Tibial nerve (tissue), 4 donors: Measurements from ENCODE around the gene NDST1. TPM values are rescaled to one million over a fixed set of nuclear protein-coding genes. Genes with fewer than 3 reads are reported as not detected.
"Not testable (repeated sequence)": the region's sequence is repeated elsewhere in the genome, so short reads cannot be mapped to it uniquely, and the experiment has no call there.

Experiments used
- DNase-seq, 2 donors: peaks; one replicate each; pipeline ENCODE4 v3.0.0-alpha.2; 2019; ENCODE audit warnings: low spot score in 2 of 2
- H3K27ac ChIP-seq, 4 donors: fragments of 200-600 bp; sonication (generic) in 3 of 4; one replicate each; pipeline ENCODE4 v1.5.1; 2017 to 2019; ENCODE audit warnings: mild to moderate bottlenecking in 1 of 4
- H3K27me3 ChIP-seq, 2 donors: fragments of 200-600 bp; sonication (generic) in 1 of 2; one replicate each; pipeline versions ENCODE4 v1.5.1 to v1.6.0; 2017 to 2019
- H3K36me3 ChIP-seq, 3 donors: fragments of 200-600 bp; sonication (generic); one replicate each; pipeline ENCODE4 v1.5.1; 2018 to 2019
- H3K4me1 ChIP-seq, 4 donors: fragments of 200-600 bp; sonication (generic) in 3 of 4; one replicate each; pipeline ENCODE4 v1.5.1; 2017 to 2019
- H3K4me3 ChIP-seq, 4 donors: fragments of 200-600 bp; sonication (generic) in 3 of 4; one replicate each; pipeline ENCODE4 v1.5.1; 2017 to 2019; ENCODE audit warnings: mild to moderate bottlenecking in 1 of 4, moderate library complexity in 1 of 4
- H3K9me3 ChIP-seq, 4 donors: fragments of 200-600 bp; sonication (generic) in 3 of 4; one replicate each; pipeline ENCODE4 v1.5.1; 2017 to 2019
- EP300 ChIP-seq, 2 donors: sonication (generic); formaldehyde crosslinking; IDR thresholded peaks; one replicate each; pipeline ENCODE4 v1.6.1; 2017; ENCODE audit warnings: antibody characterized with exemption in 2 of 2, mild to moderate bottlenecking in 1 of 2
- POLR2A ChIP-seq, 2 donors: fragments of 450-650 bp; IDR thresholded peaks; one replicate each; pipeline ENCODE4 v1.6.1; 2017; ENCODE audit warnings: antibody characterized with exemption in 2 of 2, mild to moderate bottlenecking in 2 of 2, moderate library complexity in 2 of 2
- WGBS, 2 donors: methylation state at CpG; one replicate each; pipeline ENCODE4 v1.1.5; 2018; 5-methylcytosine and 5-hydroxymethylcytosine counted together
- total RNA-seq, 4 donors: library from RNA; depleted of rRNA; stranded (reverse); fragments of >200 nt; gene quantifications; one replicate each; pipeline ENCODE4 v1.1.0, GENCODE V29; 2016
- TF ChIP-seq, protein P1 (sequence below), 5 experiments: fragments of 200-600 bp in 3 of 5; fragments of 450-650 bp in 2 of 5; sonication (generic) in 3 of 5; IDR thresholded peaks; one replicate each; pipeline ENCODE4 v1.5.1; 2016 to 2019; ENCODE audit warnings: antibody characterized with exemption in 5 of 5, mild to moderate bottlenecking in 3 of 5, moderate library complexity in 2 of 5

NDST1 gene
- total RNA-seq, 4 donors from 2014 or later, result 53.2 to 137 (median 104) TPM

- WGBS, 2 donors, result 52 to 58% methylated on average over 6 of the region's 6 CpGs
- no peak for DNase-seq
Observed at GRCh38 chr5:150464554-150465012, 43.3 kb upstream of the NDST1 start.

DNA sequence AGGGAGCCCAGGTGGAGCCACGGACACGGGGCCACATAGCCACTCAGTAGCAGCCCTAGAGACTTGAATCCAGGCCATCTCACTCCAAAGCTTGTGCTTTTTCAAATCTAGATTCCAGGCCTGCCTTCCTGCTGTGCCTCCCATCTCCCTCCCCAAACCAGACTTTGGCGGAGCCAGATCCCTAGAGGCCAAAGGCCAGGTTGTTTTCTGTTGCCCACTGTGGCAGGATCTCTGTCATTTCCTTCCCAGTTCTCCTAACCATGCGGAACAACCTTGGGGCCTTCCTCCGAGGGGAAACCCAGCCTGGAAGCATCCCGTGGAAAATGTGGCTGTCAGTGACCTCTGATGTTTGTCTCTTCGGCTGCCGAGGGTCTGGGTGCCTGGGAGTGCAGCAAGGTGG lies 42.0 kb upstream of the NDST1 start:
- Histone ChIP-seq H3K36me3 (no peaks in the 10 kb centered on the region), H3K9me3 (no peaks in the 10 kb centered on the region), H3K27me3 (no peaks in the 10 kb centered on the region), H3K4me1 (peaks cover 0 to 16% (median 7%) of the 10 kb centered on the region in 4 donors), H3K4me3 (no peak overlapping the region), H3K27ac (peak overlapping the region in 2 of 4 donors; percentile 20 to 63)
- TF ChIP-seq EP300 (IDR thresholded peaks at IDR 0.05) (peak in 1 of 2 donors; percentile 44), POLR2A (IDR thresholded peaks at IDR 0.05) (no peak)
- DNase-seq, result no peak
- WGBS, 2 donors, result 59 to 67% methylated on average over 5 to 7 of the region's 8 CpGs

More at GRCh38 chr5:150464554-150465012, 43.3 kb upstream of the NDST1 start:
- Histone ChIP-seq H3K9me3 (no peaks in the 10 kb centered on the region), H3K4me3 (no peak overlapping the region), H3K27me3 (no peaks in the 10 kb centered on the region), H3K36me3 (no peaks in the 10 kb centered on the region), H3K27ac (peak overlapping the region in 2 of 4 donors; percentile 58 to 63), H3K4me1 (peaks cover 0 to 17% (median 7%) of the 10 kb centered on the region in 4 donors)
- TF ChIP-seq EP300 (IDR thresholded peaks at IDR 0.05) (no peak), POLR2A (IDR thresholded peaks at IDR 0.05) (no peak)
- TF ChIP-seq, protein P1, sequence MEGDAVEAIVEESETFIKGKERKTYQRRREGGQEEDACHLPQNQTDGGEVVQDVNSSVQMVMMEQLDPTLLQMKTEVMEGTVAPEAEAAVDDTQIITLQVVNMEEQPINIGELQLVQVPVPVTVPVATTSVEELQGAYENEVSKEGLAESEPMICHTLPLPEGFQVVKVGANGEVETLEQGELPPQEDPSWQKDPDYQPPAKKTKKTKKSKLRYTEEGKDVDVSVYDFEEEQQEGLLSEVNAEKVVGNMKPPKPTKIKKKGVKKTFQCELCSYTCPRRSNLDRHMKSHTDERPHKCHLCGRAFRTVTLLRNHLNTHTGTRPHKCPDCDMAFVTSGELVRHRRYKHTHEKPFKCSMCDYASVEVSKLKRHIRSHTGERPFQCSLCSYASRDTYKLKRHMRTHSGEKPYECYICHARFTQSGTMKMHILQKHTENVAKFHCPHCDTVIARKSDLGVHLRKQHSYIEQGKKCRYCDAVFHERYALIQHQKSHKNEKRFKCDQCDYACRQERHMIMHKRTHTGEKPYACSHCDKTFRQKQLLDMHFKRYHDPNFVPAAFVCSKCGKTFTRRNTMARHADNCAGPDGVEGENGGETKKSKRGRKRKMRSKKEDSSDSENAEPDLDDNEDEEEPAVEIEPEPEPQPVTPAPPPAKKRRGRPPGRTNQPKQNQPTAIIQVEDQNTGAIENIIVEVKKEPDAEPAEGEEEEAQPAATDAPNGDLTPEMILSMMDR (IDR thresholded peaks at IDR 0.05), result no peak

DNA sequence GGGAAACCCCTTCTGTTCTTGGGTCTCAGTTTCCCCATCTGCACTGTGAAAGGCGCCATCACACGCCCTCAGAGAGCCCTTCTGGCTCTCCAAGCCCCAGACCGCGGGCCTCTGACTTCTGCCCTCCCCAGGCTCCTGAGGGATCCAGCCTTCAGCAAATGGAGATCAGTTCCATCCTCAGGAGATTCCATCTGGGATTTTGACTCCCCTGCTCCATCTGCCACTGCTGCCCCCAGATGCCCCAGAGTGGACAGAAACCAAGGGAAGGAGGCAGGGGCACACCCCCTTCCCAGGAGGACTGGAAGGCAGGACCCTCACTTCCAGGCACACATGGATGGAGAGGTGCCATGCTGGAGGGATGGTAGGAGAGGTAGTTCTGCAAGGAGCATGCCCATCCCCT lies 39.7 kb upstream of the NDST1 start:
- TF ChIP-seq EP300 (IDR thresholded peaks at IDR 0.05) (no peak), POLR2A (IDR thresholded peaks at IDR 0.05) (no peak)
- TF ChIP-seq, protein P1 (IDR thresholded peaks at IDR 0.05), result no peak
- Histone ChIP-seq H3K27me3 (no peaks in the 10 kb centered on the region), H3K4me3 (no peak overlapping the region), H3K4me1 (peaks cover 0 to 26% (median 7%) of the 10 kb centered on the region in 4 donors), H3K27ac (no peak overlapping the region), H3K36me3 (no peaks in the 10 kb centered on the region), H3K9me3 (no peaks in the 10 kb centered on the region)
- 84 to 94% methylated on average over 4 of the region's 4 CpGs for WGBS, 2 donors
- no peak for DNase-seq

DNA sequence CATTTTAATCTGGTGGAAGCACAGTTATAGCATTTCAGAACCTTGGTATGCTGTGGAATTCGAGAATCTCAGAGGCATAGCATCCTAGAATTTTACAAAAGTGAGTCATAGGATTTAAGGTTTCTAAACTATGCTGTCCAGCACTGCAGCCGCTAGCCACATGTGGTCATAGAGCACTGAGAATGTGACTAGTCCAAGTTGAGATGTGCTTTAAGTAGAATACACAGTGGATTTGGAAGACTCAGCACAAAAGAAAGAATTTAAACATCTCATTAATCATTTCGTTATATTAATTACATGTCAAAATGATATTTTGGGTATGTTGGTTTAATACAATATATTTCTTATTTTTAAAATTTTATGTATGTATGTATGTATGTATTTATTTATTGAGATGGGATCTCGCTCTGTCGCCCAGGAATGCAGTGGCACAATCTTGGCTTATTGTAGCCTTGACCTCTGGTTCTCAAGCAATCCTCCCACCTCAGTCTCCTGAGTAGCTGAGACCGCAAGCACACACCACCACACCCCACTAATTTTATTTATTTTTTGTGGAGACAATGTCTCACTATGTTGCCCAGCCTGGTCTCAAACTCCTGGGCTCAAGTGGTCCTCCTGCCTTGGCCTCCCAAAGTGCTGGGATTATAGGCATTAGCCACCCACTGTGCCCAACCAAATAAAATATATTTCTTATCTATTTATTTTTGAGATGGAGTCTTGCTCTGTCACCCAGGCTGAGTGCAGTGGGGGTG lies 38.0 kb upstream of the NDST1 start:
- peaks cover 0 to 18% (median 5%) of the 10 kb centered on the region in 4 donors for H3K4me1 ChIP-seq
- H3K9me3 ChIP-seq, result no peaks in the 10 kb centered on the region
- no peak overlapping the region for H3K27ac ChIP-seq
- H3K27me3 ChIP-seq, result no peaks in the 10 kb centered on the region
- TF ChIP-seq POLR2A (IDR thresholded peaks at IDR 0.05) (no peak), EP300 (IDR thresholded peaks at IDR 0.05) (no peak)
- TF ChIP-seq, protein P1 (IDR thresholded peaks at IDR 0.05), result no peak
- DNase-seq, result no peak
- no peaks in the 10 kb centered on the region for H3K36me3 ChIP-seq
- H3K4me3 ChIP-seq, result no peak overlapping the region
- WGBS, 2 donors, result 46 to 47% methylated on average over 6 of the region's 6 CpGs

DNA sequence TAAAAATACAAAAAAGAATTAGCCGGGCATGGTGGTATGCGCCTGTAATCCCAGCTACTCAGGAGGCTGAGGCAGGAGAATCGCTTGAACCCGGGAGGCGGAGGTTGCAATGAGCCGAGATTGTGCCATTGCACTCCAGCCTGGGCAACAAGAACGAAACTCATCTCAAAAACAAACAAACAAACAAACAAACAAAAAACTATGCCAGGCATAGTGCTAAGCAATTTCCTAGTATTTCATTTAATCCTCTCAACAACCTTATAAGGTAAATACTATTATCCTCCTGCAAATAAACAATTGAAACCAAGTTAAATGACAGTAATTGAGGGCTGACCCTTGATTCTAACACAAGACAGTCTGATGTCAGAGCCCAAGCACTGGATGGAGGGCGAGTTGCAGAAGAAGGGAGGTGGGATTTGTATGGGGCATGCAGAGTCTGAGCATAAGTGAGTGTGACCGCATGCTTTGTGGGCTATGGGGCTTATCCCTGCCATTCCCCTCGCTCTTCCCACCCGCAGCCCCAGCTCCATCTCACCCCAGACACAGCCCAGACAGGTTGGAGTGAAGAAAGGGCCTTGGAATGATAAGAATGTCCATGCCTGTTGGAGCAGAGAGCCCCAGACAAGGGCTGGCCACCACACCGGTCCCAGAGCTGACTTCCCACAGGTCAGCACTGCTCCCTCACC lies 34.1 kb upstream of the NDST1 start:
- no peaks in the 10 kb centered on the region for H3K36me3 ChIP-seq

DNA sequence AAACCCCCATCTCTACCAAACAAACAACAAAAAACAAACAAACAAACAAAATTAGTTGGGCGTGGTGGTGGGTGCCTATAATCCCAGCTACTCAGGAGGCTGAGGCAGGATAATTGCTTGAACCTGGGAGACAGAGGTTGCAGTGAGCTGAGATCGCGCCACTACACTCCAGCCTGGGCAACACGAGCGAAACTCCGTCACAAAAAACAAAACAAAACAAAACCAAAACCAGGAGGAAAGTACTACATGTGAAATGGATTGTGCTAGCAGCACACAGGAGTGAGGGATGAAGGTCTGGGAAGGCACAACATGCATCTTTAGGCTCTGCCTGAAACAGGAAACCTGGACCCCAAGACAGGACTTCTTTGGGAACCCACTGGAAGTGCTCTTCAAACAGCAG lies 31.4 kb upstream of the NDST1 start:
- H3K9me3 ChIP-seq, DNase-seq, H3K4me3 ChIP-seq, H3K36me3 ChIP-seq, H3K27ac ChIP-seq, H3K27me3 ChIP-seq: not testable (repeated sequence)
- H3K4me1 ChIP-seq, result peaks cover 0 to 13% (median 2%) of the 10 kb centered on the region in 4 donors
- 76 to 83% methylated on average over 6 of the region's 6 CpGs for WGBS, 2 donors

More for the DNA sequence above, 34.1 kb upstream of the NDST1 start:
- DNase-seq, result no peak
- H3K4me3 ChIP-seq, result no peak overlapping the region
- peak overlapping the region in 1 of 4 donors; percentile 62 for H3K27ac ChIP-seq
- TF ChIP-seq EP300 (IDR thresholded peaks at IDR 0.05) (no peak), POLR2A (IDR thresholded peaks at IDR 0.05) (no peak)
- TF ChIP-seq, protein P1 (IDR thresholded peaks at IDR 0.05), result no peak
- 78 to 89% methylated on average over 12 of the region's 12 CpGs for WGBS, 2 donors
- H3K27me3 ChIP-seq, result no peaks in the 10 kb centered on the region
- peaks cover 0 to 17% (median 2%) of the 10 kb centered on the region in 4 donors for H3K4me1 ChIP-seq
- no peaks in the 10 kb centered on the region for H3K9me3 ChIP-seq
